Type B pancreatic cell (in vitro differentiated cells): Measurements from ENCODE around the gene RAPGEF5. TPM values are rescaled to one million over a fixed set of nuclear protein-coding genes. Genes with fewer than 3 reads are reported as not detected.

Source experiments
- DNase-seq: peaks from one replicate; pipeline ENCODE4 v3.0.0; 2021; ENCODE audit warnings: mixed read lengths; ENCODE audit not compliant: unreplicated experiment; ENCODE audit errors: extremely low spot score
- H3K27ac Mint-ChIP-seq: 2 replicates; pipeline ENCODE4 v1.8.0; 2021; ENCODE audit warnings: mild to moderate bottlenecking, mixed read lengths
- H3K27me3 Mint-ChIP-seq: 2 replicates; pipeline ENCODE4 v1.8.0; 2021; ENCODE audit warnings: mixed read lengths
- H3K36me3 Mint-ChIP-seq: 2 replicates; pipeline ENCODE4 v1.8.0; 2021; ENCODE audit warnings: mixed read lengths
- H3K4me1 Mint-ChIP-seq: one replicate; pipeline ENCODE4 v1.8.0; 2021; ENCODE audit warnings: mixed read lengths; ENCODE audit not compliant: unreplicated experiment
- H3K4me3 Mint-ChIP-seq: 2 replicates; pipeline ENCODE4 v1.8.0; 2021; ENCODE audit warnings: mild to moderate bottlenecking, mixed read lengths
- H3K9me3 Mint-ChIP-seq: 2 replicates; pipeline ENCODE4 v1.8.0; 2021; ENCODE audit warnings: mixed read lengths
- total RNA-seq: library from RNA; stranded (reverse); gene quantifications from 2 replicates; pipeline ENCODE4 v1.2.1, GENCODE V29; 2021; ENCODE audit warnings: low replicate concordance
- TF ChIP-seq, protein P1 (sequence below): fragments of 200-600 bp; sonication (generic); conservative IDR thresholded peaks from 2 replicates; pipeline ENCODE4 v1.5.0; 2021; ENCODE audit warnings: antibody characterized with exemption, mild to moderate bottlenecking

Gene RAPGEF5
- total RNA-seq, 1 donor from 2014 or later = 13.3 TPM

DNA sequence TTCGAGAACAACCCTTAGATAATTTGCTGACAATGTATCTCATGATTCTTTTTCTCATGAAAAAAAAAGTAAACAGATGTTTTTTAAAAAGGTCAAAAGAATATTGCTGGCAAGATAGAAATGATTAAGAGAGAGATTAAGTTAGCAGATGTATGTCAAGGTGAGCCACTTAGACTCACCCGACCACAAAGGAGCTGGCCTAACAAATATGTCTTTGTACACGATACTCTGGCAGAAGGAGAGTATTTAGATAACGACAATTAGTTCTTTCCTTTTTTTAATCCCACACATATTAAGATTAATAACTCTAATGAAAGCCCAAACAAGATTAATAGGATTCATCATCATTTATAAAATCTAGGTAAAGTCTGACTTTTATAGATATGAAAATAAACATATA is 156.7 kb downstream of the RAPGEF5 start:
- Mint-ChIP-seq H3K9me3 (peaks cover 6% of the 10 kb centered on the region), H3K4me1 (peaks cover 35% of the 10 kb centered on the region), H3K36me3 (no peaks in the 10 kb centered on the region), H3K4me3 (no peak overlapping the region), H3K27ac (no peak overlapping the region), H3K27me3 (no peaks in the 10 kb centered on the region)
- TF ChIP-seq, protein P1, sequence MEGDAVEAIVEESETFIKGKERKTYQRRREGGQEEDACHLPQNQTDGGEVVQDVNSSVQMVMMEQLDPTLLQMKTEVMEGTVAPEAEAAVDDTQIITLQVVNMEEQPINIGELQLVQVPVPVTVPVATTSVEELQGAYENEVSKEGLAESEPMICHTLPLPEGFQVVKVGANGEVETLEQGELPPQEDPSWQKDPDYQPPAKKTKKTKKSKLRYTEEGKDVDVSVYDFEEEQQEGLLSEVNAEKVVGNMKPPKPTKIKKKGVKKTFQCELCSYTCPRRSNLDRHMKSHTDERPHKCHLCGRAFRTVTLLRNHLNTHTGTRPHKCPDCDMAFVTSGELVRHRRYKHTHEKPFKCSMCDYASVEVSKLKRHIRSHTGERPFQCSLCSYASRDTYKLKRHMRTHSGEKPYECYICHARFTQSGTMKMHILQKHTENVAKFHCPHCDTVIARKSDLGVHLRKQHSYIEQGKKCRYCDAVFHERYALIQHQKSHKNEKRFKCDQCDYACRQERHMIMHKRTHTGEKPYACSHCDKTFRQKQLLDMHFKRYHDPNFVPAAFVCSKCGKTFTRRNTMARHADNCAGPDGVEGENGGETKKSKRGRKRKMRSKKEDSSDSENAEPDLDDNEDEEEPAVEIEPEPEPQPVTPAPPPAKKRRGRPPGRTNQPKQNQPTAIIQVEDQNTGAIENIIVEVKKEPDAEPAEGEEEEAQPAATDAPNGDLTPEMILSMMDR = no peak
- DNase-seq = no peak

DNA sequence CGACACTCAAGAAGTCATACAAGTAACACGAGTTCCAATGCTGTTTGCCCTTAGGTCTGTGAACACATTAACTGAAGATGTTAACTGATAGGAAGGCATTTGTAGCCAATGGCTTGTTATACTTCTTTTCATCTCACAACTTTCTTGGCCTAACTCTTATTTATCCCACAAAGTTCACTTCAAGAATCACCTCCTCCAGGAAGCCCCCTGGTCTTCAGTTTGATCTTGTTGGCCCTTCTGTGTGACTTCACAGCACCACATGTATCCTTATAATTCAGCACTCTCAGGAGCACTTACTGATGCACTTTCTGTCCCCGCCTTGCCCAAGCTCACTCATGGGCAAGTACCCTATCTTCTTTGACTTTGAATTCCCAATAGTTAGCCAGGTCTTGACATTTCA is 159.6 kb downstream of the RAPGEF5 start:
- Mint-ChIP-seq H3K9me3 (no peaks in the 10 kb centered on the region), H3K27me3 (no peaks in the 10 kb centered on the region), H3K4me1 (peaks cover 54% of the 10 kb centered on the region), H3K36me3 (no peaks in the 10 kb centered on the region), H3K4me3 (no peak overlapping the region), H3K27ac (no peak overlapping the region)
- DNase-seq = no peak
- TF ChIP-seq, protein P1 = no peak

DNA sequence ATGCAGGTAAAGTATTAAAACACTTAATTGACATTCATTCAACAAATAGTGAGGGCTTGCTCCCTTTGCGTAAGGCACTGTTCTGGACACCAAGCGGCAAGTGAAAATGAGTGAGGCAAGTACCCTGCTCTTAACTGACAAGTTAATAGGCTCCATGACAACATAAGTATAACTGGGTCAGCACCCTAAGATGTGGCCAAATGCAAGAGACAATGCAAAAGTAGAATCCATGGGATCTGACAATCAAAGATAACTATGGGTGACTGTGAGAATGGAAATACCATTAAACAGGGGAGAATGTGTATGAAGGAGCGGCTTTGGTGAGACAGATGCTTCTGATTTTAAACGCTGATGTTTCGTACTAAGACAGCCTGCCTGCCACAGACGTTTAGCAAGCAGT is 160.5 kb downstream of the RAPGEF5 start:
- no peak overlapping the region for H3K27ac Mint-ChIP-seq
- H3K4me3 Mint-ChIP-seq = no peak overlapping the region
- peaks cover 59% of the 10 kb centered on the region for H3K4me1 Mint-ChIP-seq
- H3K9me3 Mint-ChIP-seq = no peaks in the 10 kb centered on the region
- DNase-seq = no peak
- H3K36me3 Mint-ChIP-seq = no peaks in the 10 kb centered on the region
- TF ChIP-seq, protein P1 = no peak
- H3K27me3 Mint-ChIP-seq = no peaks in the 10 kb centered on the region

DNA sequence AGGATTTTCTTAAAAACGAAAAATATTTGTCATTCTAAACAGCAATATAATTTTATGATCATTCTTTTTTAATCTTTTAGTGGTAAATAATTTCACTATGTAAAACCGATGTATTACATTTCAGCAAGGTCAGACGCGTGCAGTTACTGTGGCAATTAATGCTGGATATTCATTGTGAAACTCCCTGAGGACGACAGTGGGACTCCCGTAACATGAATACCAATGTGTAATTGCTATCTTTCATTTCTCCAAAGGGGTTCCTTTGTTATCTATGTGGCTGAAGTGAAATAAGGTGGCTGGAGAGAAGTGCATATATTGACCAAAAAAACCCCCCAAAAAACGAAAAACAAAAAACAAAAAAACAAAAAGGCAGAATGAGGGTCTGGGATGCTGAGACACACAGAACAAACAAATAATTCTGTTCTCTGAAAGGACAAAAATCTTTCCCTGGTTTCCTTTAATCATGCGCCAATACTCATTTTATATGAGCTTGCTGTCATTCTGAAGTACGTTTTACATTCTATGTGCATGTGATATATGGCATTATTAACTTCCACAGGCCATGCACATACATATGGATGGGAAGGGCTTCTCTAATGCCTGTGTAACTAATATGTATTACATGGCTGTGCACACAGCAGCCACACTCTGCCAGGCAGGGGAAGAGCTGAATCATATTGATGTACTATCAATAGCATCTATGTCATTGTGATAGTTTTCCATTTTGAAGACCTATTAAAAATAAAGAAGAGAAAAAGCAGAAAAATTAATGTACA is 161.4 kb downstream of the RAPGEF5 start:
- Mint-ChIP-seq H3K4me3 (no peak overlapping the region), H3K4me1 (peaks cover 58% of the 10 kb centered on the region), H3K27ac (no peak overlapping the region), H3K9me3 (no peaks in the 10 kb centered on the region), H3K27me3 (no peaks in the 10 kb centered on the region), H3K36me3 (no peaks in the 10 kb centered on the region)
- no peak for DNase-seq
- TF ChIP-seq, protein P1 = no peak

DNA sequence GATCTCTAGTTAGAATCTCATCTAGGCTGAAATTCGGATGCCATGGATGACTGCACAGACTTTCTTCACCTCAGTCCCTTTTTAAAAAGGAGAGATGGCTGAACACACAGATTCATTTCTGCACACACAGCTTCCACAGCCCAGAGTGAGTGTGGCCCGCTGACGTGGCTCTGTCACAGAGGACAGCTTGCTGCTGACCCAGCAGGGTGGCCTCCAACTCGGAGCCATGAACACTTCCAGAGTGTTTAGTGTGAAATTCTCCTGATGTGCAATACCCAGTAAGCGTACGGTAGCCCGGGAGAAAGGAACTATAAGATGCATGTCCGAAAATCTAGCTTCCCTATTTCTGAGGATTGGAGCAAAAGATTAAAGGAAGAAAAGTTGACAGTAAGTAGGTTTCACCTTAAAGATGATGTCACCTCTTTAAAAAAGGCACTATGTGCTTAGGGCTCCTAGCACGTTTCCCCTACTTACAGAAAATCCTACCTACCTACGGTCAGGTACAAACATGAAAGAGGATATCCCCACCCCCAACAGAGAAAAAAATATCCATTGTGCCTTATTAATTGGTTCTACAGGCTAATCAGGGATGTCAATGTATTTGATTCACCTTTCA is 162.2 kb downstream of the RAPGEF5 start:
- H3K4me3 Mint-ChIP-seq = peak overlapping the region; percentile 35
- H3K9me3 Mint-ChIP-seq = no peaks in the 10 kb centered on the region
- TF ChIP-seq, protein P1 = no peak
- H3K27ac Mint-ChIP-seq = no peak overlapping the region
- DNase-seq = no peak
- H3K36me3 Mint-ChIP-seq = no peaks in the 10 kb centered on the region
- H3K27me3 Mint-ChIP-seq = no peaks in the 10 kb centered on the region
- H3K4me1 Mint-ChIP-seq = peaks cover 61% of the 10 kb centered on the region
